BE2C (cell line): ENCODE data around the gene U2SURP.
"Not testable (repeated sequence)": the region's sequence is repeated elsewhere in the genome, so short reads cannot be mapped to it uniquely, and the experiment has no call there.

ENCODE experiments used
- DNase-seq: peaks from one replicate; pipeline ENCODE4 v3.0.0-alpha.2; 2020
- H3K27me3 ChIP-seq: fragments of 250-450 bp; sonication (Bioruptor Pico); 2 replicates; pipeline ENCODE4 v1.5.1; 2020; ENCODE audit warnings: mild to moderate bottlenecking
- H3K36me3 ChIP-seq: fragments of 250-450 bp; sonication (Bioruptor Pico); 2 replicates; pipeline ENCODE4 v1.5.1; 2020; ENCODE audit warnings: mild to moderate bottlenecking
- H3K4me1 ChIP-seq: fragments of 250-450 bp; sonication (Bioruptor Pico); 2 replicates; pipeline ENCODE4 v1.5.1; 2020
- H3K4me3 ChIP-seq: 2 replicates; pipeline ENCODE4 v1.5.1; 2011; ENCODE audit warnings: low read depth, low read length
- H3K9me3 ChIP-seq: fragments of 250-450 bp; sonication (Bioruptor Pico); 2 replicates; pipeline ENCODE4 v1.5.1; 2020
- CTCF ChIP-seq: IDR thresholded peaks from 2 replicates; pipeline ENCODE4 v1.5.1; 2012; ENCODE audit warnings: mild to moderate bottlenecking, low read depth, low read length

The U2SURP gene

GRCh38 chr3:142981108-142981507 lies 20.3 kb upstream of the U2SURP start:
- Histone ChIP-seq H3K36me3 (no peaks in the 10 kb centered on the region), H3K4me3 (no peak overlapping the region), H3K27me3 (no peaks in the 10 kb centered on the region), H3K4me1 (peaks cover 5% of the 10 kb centered on the region), H3K9me3 (no peaks in the 10 kb centered on the region)
- no peak for DNase-seq
- TF ChIP-seq CTCF = peak; percentile 23; the same call in 1 of the 2 replicates

- Histone ChIP-seq H3K27me3 (no peaks in the 10 kb centered on the region), H3K4me1 (no peaks in the 10 kb centered on the region; the same call in 1 of the 2 replicates), H3K36me3 (no peaks in the 10 kb centered on the region), H3K4me3 (no peak overlapping the region), H3K9me3 (no peaks in the 10 kb centered on the region)
- no peak for DNase-seq
- TF ChIP-seq CTCF = no peak
Observed at GRCh38 chr3:142982038-142982773, 19.2 kb upstream of the U2SURP start.

- H3K36me3 ChIP-seq = no peaks in the 10 kb centered on the region
- no peak for DNase-seq
- no peak for TF ChIP-seq CTCF
Observed at GRCh38 chr3:142983318-142983717, 18.1 kb upstream of the U2SURP start.

GRCh38 chr3:142984255-142984654 lies 17.1 kb upstream of the U2SURP start:
- no peak for DNase-seq
- Histone ChIP-seq H3K4me3 (no peak overlapping the region), H3K4me1 (no peaks in the 10 kb centered on the region; the same call in 1 of the 2 replicates), H3K36me3 (no peaks in the 10 kb centered on the region), H3K27me3 (no peaks in the 10 kb centered on the region), H3K9me3 (no peaks in the 10 kb centered on the region)
- no peak for TF ChIP-seq CTCF

More at GRCh38 chr3:142983318-142983717, 18.1 kb upstream of the U2SURP start:
- Histone ChIP-seq H3K9me3 (no peaks in the 10 kb centered on the region), H3K27me3 (no peaks in the 10 kb centered on the region), H3K4me1 (no peaks in the 10 kb centered on the region; the same call in 1 of the 2 replicates), H3K4me3 (no peak overlapping the region)

GRCh38 chr3:142987080-142987700 lies 14.2 kb upstream of the U2SURP start:
- no peaks in the 10 kb centered on the region for H3K27me3 ChIP-seq
- TF ChIP-seq CTCF = peak; percentile 63
- no peaks in the 10 kb centered on the region for H3K9me3 ChIP-seq
- no peak for DNase-seq
- no peaks in the 10 kb centered on the region for H3K36me3 ChIP-seq
- H3K4me3 ChIP-seq = no peak overlapping the region
- H3K4me1 ChIP-seq = no peaks in the 10 kb centered on the region

GRCh38 chr3:142987707-142988106 lies 13.7 kb upstream of the U2SURP start:
- no peak for TF ChIP-seq CTCF
- Histone ChIP-seq H3K9me3 (no peaks in the 10 kb centered on the region), H3K36me3 (no peaks in the 10 kb centered on the region), H3K4me3 (no peak overlapping the region), H3K4me1 (no peaks in the 10 kb centered on the region), H3K27me3 (no peaks in the 10 kb centered on the region)
- no peak for DNase-seq

GRCh38 chr3:142988221-142988620 lies 13.1 kb upstream of the U2SURP start:
- not testable (repeated sequence) for H3K4me3 ChIP-seq, H3K9me3 ChIP-seq, H3K4me1 ChIP-seq, H3K36me3 ChIP-seq, H3K27me3 ChIP-seq, DNase-seq

- not testable (repeated sequence) for DNase-seq, H3K4me1 ChIP-seq, H3K36me3 ChIP-seq, H3K4me3 ChIP-seq, H3K27me3 ChIP-seq, H3K9me3 ChIP-seq
Observed at GRCh38 chr3:142988826-142989225, 12.5 kb upstream of the U2SURP start.
